SU-DHL-6 (cell line): ENCODE data around the gene KCNH4.

Experiments
- EZH2phosphoT487 ChIP-seq: fragments of 200-600 bp; sonication (generic), shearing (Covaris generic); conservative IDR thresholded peaks from 2 replicates; pipeline ENCODE4 v1.6.1; 2018; ENCODE audit warnings: mild to moderate bottlenecking, antibody characterized with exemption, low read length, moderate library complexity, mixed read lengths
- TF ChIP-seq, protein P1 (sequence below): fragments of 200-600 bp; sonication (generic); IDR thresholded peaks from one replicate; pipeline ENCODE4 v1.5.1; 2017; ENCODE audit warnings: antibody characterized with exemption, mild to moderate bottlenecking, low read length, moderate library complexity; ENCODE audit not compliant: insufficient read depth, poor library complexity, severe bottlenecking

DNA sequence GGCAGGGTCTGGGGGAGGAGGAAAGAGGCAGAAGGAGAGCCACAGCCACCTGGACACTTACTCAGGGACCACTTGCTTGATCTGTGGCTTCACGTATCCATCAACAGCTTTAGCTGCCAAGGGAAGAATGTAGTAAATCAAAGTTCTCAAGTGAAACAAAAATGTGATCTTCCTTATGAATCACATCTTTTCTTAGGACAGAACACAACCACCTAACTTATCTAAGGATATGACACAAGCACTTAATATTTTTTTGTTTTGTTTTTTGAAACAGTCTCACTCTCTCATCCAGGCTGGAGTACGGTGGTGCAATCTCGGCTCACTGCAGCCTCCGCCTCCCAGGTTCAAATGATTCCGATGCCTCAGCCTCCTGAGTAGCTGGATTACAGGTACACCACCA, 21.8 kb upstream of the KCNH4 start:
- TF ChIP-seq, protein P1, sequence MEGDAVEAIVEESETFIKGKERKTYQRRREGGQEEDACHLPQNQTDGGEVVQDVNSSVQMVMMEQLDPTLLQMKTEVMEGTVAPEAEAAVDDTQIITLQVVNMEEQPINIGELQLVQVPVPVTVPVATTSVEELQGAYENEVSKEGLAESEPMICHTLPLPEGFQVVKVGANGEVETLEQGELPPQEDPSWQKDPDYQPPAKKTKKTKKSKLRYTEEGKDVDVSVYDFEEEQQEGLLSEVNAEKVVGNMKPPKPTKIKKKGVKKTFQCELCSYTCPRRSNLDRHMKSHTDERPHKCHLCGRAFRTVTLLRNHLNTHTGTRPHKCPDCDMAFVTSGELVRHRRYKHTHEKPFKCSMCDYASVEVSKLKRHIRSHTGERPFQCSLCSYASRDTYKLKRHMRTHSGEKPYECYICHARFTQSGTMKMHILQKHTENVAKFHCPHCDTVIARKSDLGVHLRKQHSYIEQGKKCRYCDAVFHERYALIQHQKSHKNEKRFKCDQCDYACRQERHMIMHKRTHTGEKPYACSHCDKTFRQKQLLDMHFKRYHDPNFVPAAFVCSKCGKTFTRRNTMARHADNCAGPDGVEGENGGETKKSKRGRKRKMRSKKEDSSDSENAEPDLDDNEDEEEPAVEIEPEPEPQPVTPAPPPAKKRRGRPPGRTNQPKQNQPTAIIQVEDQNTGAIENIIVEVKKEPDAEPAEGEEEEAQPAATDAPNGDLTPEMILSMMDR: no peak
- TF ChIP-seq EZH2phosphoT487: no peak
